Stimulated activated naive B cell treated with anti-CD40 and anti-IgM and Interleukin-4, amounts not matched to agents 10 μg/mL and 1 μg/mL and 100 μg/mL, for 72 hours (primary cell): ENCODE results near the gene NFXL1.

Experiments used
- ATAC-seq, 2 donors: fragments of 150-1000 bp; cut with Tn5 transposase; replicated peaks; 2 replicates each; pipeline ENCODE4 v1.10.0; 2021; ENCODE audit warnings: moderate library complexity in 1 of 2
- DNase-seq: peaks from one replicate; pipeline ENCODE4 v3.0.0; 2021
- H3K27ac Mint-ChIP-seq: one replicate; pipeline ENCODE4 v1.8.0; 2022; ENCODE audit warnings: mild to moderate bottlenecking, mixed read lengths
- H3K27me3 Mint-ChIP-seq, 2 donors: one replicate each; pipeline ENCODE4 v1.8.0; 2022; ENCODE audit warnings: mixed read lengths in 2 of 2
- H3K36me3 Mint-ChIP-seq, 2 donors: one replicate each; pipeline ENCODE4 v1.8.0; 2022; ENCODE audit warnings: mixed read lengths in 2 of 2, mild to moderate bottlenecking in 1 of 2
- H3K4me1 Mint-ChIP-seq, 2 donors: one replicate each; pipeline ENCODE4 v1.8.0; 2022; ENCODE audit warnings: mixed read lengths in 2 of 2, mild to moderate bottlenecking in 1 of 2
- H3K4me3 Mint-ChIP-seq, 2 donors: one replicate each; pipeline ENCODE4 v1.8.0; 2022; ENCODE audit warnings: mild to moderate bottlenecking in 2 of 2, mixed read lengths in 2 of 2, moderate library complexity in 1 of 2
- H3K9me3 Mint-ChIP-seq, 2 donors: one replicate each; pipeline ENCODE4 v1.8.0; 2022; ENCODE audit warnings: mixed read lengths in 2 of 2, mild to moderate bottlenecking in 1 of 2

The NFXL1 gene

DNA sequence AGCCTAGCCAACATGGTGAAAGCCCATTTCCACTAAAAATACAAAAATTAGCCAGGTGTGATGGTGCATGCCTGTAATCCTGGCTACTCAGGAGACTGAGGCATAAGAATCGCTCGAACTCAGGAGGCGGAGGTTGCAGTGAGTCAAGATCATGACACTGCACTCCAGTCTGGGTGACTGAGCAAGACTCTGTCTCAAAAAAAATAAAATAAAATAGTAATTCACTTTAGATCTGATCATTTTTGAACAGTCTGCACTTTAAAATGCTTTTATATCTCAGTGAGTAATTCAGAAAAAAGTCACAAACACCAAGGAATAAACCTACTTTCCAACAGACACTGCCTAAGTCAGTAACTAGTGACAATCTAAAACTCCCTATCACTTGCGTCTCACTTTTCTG is 50.9 kb downstream of the NFXL1 start:
- Mint-ChIP-seq H3K27me3 (no peaks in the 10 kb centered on the region), H3K27ac (no peak overlapping the region), H3K4me1 (no peaks in the 10 kb centered on the region), H3K9me3 (peaks cover 0 to 2% of the 10 kb centered on the region in 2 donors), H3K4me3 (no peak overlapping the region), H3K36me3 (peaks cover 25 to 44% of the 10 kb centered on the region in 2 donors)
- ATAC-seq (no peak), DNase-seq (no peak)

- DNase-seq, result no peak
- Mint-ChIP-seq H3K27me3 (no peaks in the 10 kb centered on the region), H3K4me3 (no peak overlapping the region), H3K9me3 (no peaks in the 10 kb centered on the region), H3K27ac (no peak overlapping the region), H3K36me3 (peaks cover 19 to 39% of the 10 kb centered on the region in 2 donors), H3K4me1 (no peaks in the 10 kb centered on the region)
- ATAC-seq, result no peak
Measured at GRCh38 chr4:47862297-47862696, 52.1 kb downstream of the NFXL1 start.

DNA sequence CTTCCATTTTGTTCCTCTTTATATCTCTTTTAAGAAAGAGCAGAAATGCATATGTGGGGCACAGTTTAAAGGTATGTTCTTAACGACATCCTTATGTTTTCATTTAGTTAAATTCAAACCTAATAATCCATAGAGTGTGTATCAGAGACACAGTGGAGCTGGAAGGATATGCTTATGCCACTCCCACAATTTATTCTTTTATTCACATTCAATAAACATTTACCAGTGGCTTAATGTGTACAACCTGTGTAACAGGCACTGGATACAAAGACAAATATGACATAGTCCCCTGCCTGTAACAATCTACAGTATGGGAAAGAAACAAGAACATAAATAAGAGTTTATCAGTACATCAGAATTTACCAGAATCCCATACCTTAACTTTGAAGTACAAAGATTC is 54.1 kb downstream of the NFXL1 start:
- Mint-ChIP-seq H3K27ac (no peak overlapping the region), H3K4me1 (no peaks in the 10 kb centered on the region), H3K4me3 (no peak overlapping the region), H3K9me3 (no peaks in the 10 kb centered on the region), H3K27me3 (no peaks in the 10 kb centered on the region), H3K36me3 (peaks cover 9 to 31% of the 10 kb centered on the region in 2 donors)
- ATAC-seq (no peak), DNase-seq (no peak)

- ATAC-seq (no peak), DNase-seq (no peak)
- H3K9me3 Mint-ChIP-seq, result no peaks in the 10 kb centered on the region
- H3K4me1 Mint-ChIP-seq, result no peaks in the 10 kb centered on the region
- H3K27ac Mint-ChIP-seq, result no peak overlapping the region
- peaks cover 15 to 42% of the 10 kb centered on the region in 2 donors for H3K36me3 Mint-ChIP-seq
- H3K27me3 Mint-ChIP-seq, result no peaks in the 10 kb centered on the region
- H3K4me3 Mint-ChIP-seq, result no peak overlapping the region
Measured at GRCh38 chr4:47858006-47858405, 56.4 kb downstream of the NFXL1 start.

- no peaks in the 10 kb centered on the region for H3K9me3 Mint-ChIP-seq
- DNase-seq, result no peak
- H3K4me3 Mint-ChIP-seq, result no peak overlapping the region
- no peaks in the 10 kb centered on the region for H3K27me3 Mint-ChIP-seq
- ATAC-seq, result no peak
- peaks cover 15 to 43% of the 10 kb centered on the region in 2 donors for H3K36me3 Mint-ChIP-seq
- no peaks in the 10 kb centered on the region for H3K4me1 Mint-ChIP-seq
- no peak overlapping the region for H3K27ac Mint-ChIP-seq
Measured at GRCh38 chr4:47856713-47857112, 57.7 kb downstream of the NFXL1 start.

- H3K4me3 Mint-ChIP-seq, result no peak overlapping the region
- H3K4me1 Mint-ChIP-seq, result no peaks in the 10 kb centered on the region
- DNase-seq (no peak), ATAC-seq (no peak)
- no peaks in the 10 kb centered on the region for H3K9me3 Mint-ChIP-seq
- no peaks in the 10 kb centered on the region for H3K27me3 Mint-ChIP-seq
- no peak overlapping the region for H3K27ac Mint-ChIP-seq
- H3K36me3 Mint-ChIP-seq, result peaks cover 13 to 44% of the 10 kb centered on the region in 2 donors
Measured at GRCh38 chr4:47855350-47855749, 59.0 kb downstream of the NFXL1 start.

DNA sequence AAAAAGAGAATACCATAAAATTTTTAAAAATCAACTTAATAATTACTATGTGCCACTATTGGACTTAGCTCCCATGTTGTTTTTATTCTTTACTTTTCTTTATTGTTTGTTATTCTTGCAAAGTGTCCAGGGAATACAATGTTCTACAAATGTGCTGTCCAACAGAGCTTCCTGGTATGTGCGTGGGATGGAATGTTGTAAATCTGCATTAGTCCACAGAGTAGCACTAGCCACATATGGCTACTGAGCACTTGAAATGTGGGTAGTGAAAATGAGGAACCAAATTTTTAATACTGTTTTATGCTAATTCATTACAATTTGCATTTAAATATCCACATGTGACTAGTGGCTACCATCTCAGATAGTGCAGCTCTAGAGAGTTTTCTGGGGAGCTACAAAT is 62.2 kb downstream of the NFXL1 start:
- peaks cover 16 to 47% of the 10 kb centered on the region in 2 donors for H3K36me3 Mint-ChIP-seq
- no peaks in the 10 kb centered on the region for H3K4me1 Mint-ChIP-seq
- H3K27me3 Mint-ChIP-seq, result no peaks in the 10 kb centered on the region
- no peak overlapping the region for H3K4me3 Mint-ChIP-seq
- no peak overlapping the region for H3K27ac Mint-ChIP-seq
- H3K9me3 Mint-ChIP-seq, result no peaks in the 10 kb centered on the region
- no peak for ATAC-seq
- DNase-seq, result no peak

DNA sequence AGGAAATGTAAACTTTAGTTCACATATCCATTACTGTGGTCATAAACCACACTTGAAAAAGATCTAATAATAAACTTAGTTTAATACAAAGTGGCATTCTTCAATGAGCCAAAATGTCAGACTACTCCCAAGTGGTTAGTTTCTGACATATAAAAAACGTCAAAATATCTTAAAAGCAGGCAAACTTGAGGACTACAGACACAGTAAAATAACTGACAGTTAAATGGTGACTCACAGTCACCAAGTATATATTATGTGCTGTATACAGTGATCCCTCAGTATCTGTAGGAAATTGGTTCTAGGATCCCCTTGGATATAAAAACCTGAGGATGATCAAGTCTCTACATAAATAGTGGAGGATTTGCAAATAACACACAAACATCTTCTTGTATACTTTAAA is 64.9 kb downstream of the NFXL1 start:
- Mint-ChIP-seq H3K27ac (no peak overlapping the region), H3K4me1 (no peaks in the 10 kb centered on the region), H3K4me3 (no peak overlapping the region), H3K36me3 (peaks cover 27 to 46% of the 10 kb centered on the region in 2 donors), H3K27me3 (no peaks in the 10 kb centered on the region), H3K9me3 (no peaks in the 10 kb centered on the region)
- DNase-seq (no peak), ATAC-seq (no peak)

- no peak for DNase-seq
- ATAC-seq, result no peak
- Mint-ChIP-seq H3K36me3 (peaks cover 28 to 45% of the 10 kb centered on the region in 2 donors), H3K9me3 (no peaks in the 10 kb centered on the region), H3K4me3 (no peak overlapping the region), H3K4me1 (no peaks in the 10 kb centered on the region), H3K27me3 (no peaks in the 10 kb centered on the region), H3K27ac (no peak overlapping the region)
Measured at GRCh38 chr4:47848041-47848440, 66.3 kb downstream of the NFXL1 start.

GRCh38 chr4:47842985-47843384 is 71.4 kb downstream of the NFXL1 start:
- H3K9me3 Mint-ChIP-seq, result no peaks in the 10 kb centered on the region
- peaks cover 0 to 1% of the 10 kb centered on the region in 2 donors for H3K27me3 Mint-ChIP-seq
- H3K4me1 Mint-ChIP-seq, result peaks cover 3% of the 10 kb centered on the region in 2 donors

DNA sequence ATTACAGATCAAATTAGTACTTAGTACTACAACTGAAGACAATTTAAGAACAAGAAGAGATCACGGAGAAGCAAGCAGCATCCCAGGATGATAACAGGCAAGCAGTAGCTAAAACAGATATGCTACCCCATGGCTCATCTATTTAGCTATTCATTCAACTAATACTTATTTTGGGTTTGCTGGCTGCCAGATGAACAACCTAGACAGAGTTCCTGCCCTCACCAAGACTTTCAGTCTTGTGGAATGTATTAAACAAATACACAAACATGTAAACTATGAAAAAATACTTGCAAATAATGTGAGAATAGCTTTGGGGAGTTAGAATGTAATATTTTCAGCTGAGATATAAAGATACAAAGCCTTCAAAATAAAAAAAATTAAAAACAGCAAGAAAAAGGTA is 74.1 kb downstream of the NFXL1 start:
- peaks cover 12 to 26% of the 10 kb centered on the region in 2 donors for H3K27me3 Mint-ChIP-seq
- ATAC-seq (no peak), DNase-seq (no peak)
- H3K9me3 Mint-ChIP-seq, result no peaks in the 10 kb centered on the region
- no peak overlapping the region for H3K4me3 Mint-ChIP-seq
- no peak overlapping the region for H3K27ac Mint-ChIP-seq
- H3K4me1 Mint-ChIP-seq, result peaks cover 10 to 20% of the 10 kb centered on the region in 2 donors
- peaks cover 17% of the 10 kb centered on the region in 2 donors for H3K36me3 Mint-ChIP-seq

More at GRCh38 chr4:47842985-47843384, 71.4 kb downstream of the NFXL1 start:
- Mint-ChIP-seq H3K27ac (no peak overlapping the region), H3K36me3 (peaks cover 28 to 33% of the 10 kb centered on the region in 2 donors), H3K4me3 (no peak overlapping the region)
- ATAC-seq, result no peak
- DNase-seq, result no peak

DNA sequence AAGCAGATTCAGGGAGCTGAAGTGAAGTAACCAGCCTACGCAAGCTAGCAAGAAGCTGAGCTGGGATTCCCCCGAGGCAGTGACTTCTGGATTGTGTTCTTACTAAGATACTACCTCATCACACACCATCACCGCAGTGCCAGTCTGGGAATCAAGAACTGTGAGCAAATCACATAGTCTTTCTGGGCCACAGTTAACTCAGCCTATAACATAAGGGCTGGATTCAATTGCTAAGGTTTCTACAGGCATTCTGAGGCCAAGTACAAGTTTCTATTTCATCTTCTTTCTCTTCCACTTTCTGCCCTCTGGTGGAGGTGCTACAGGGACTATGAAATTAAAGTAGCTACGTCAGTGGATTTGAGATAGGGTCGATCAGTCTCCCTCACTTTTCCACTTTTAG is 75.1 kb downstream of the NFXL1 start:
- Mint-ChIP-seq H3K9me3 (no peaks in the 10 kb centered on the region), H3K4me1 (peaks cover 10 to 20% of the 10 kb centered on the region in 2 donors), H3K36me3 (peaks cover 13 to 14% of the 10 kb centered on the region in 2 donors), H3K27ac (no peak overlapping the region), H3K27me3 (peaks cover 18 to 32% of the 10 kb centered on the region in 2 donors), H3K4me3 (no peak overlapping the region)
- DNase-seq (peak; percentile 18), ATAC-seq (peak; percentile 22 to 62)

DNA sequence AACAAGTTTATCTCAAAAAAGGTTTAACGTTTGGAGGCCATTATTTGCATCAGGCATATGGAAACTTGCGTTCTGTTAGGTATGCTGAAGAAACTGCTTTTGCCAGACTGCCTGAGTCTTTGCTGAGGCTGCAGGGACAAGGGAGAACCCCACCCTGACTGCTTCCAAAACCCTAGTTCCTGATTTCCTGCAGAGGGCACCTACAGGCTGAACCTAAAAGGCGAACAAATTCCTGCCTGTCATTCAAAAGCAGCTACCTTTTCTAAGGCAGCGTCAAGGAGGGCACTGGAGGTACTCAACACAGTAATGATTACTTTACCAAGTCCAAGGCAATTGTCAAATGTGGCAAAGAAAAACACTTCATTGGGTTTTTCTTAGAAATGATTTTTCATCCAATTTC is 75.9 kb downstream of the NFXL1 start:
- ATAC-seq, result no peak
- Mint-ChIP-seq H3K4me1 (peaks cover 10 to 20% of the 10 kb centered on the region in 2 donors), H3K36me3 (peaks cover 5% of the 10 kb centered on the region in 2 donors), H3K9me3 (no peaks in the 10 kb centered on the region), H3K27ac (no peak overlapping the region), H3K27me3 (peaks cover 26 to 40% of the 10 kb centered on the region in 2 donors), H3K4me3 (no peak overlapping the region)
- DNase-seq, result no peak

DNA sequence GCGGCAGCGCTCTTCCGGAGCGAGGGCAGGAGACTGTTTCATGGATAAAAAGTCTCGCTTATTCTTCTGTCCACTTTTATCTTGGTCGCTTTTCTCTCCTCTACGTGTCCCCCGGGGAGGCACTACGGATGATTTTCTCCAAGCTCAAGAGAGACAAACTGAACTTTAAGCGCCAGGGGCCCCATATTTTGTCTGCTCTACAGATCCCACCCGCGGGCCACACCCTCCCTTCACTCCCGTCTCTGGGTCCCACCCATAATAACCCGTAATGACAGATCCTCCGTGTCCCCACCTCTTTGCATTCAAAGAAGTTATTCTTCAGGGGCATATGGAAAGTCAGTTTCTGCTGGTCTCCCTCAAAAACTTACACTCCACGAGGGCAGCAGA is 76.5 kb downstream of the NFXL1 start, which contains the start of gene CORIN:
TSS of gene CORIN (minus strand) at position 160 of the 387 bp plus-strand sequence. CDS start at position 42, 118 bp downstream.
- DNase-seq, result no peak
- Mint-ChIP-seq H3K4me1 (peaks cover 10 to 20% of the 10 kb centered on the region in 2 donors), H3K9me3 (peaks cover 0 to 3% of the 10 kb centered on the region in 2 donors), H3K27me3 (peaks cover 31 to 45% of the 10 kb centered on the region in 2 donors), H3K27ac (peak within 1 kb of the TSS; percentile 63), H3K36me3 (peaks cover 5% of the 10 kb centered on the region in 2 donors), H3K4me3 (peak within 1 kb of the TSS; percentile 87 to 92)
- no peak for ATAC-seq

GRCh38 chr4:47837094-47837907 is 77.1 kb downstream of the NFXL1 start:
- H3K4me1 Mint-ChIP-seq, result peaks cover 10 to 20% of the 10 kb centered on the region in 2 donors
- peak overlapping the region; percentile 63 for H3K27ac Mint-ChIP-seq
- peak; percentile 47 for DNase-seq
- peak overlapping the region; percentile 87 to 92 for H3K4me3 Mint-ChIP-seq
- H3K27me3 Mint-ChIP-seq, result peaks cover 37 to 51% of the 10 kb centered on the region in 2 donors
- H3K36me3 Mint-ChIP-seq, result peaks cover under 1 to 1% of the 10 kb centered on the region in 2 donors
- peaks cover 0 to 4% of the 10 kb centered on the region in 2 donors for H3K9me3 Mint-ChIP-seq
- ATAC-seq, result peak; percentile 78 to 81
